Naive thymus-derived CD8-positive, alpha-beta T cell (primary cell): ENCODE results near the gene TMEM44. TPM values are rescaled to one million over a fixed set of nuclear protein-coding genes. Genes with fewer than 3 reads are reported as not detected.
A peak's percentile ranks its signal among the peaks of the same experiment; 100 is the strongest.
"Not testable (repeated sequence)": the region's sequence is repeated elsewhere in the genome, so short reads cannot be mapped to it uniquely, and the experiment has no call there.

ENCODE experiments used
- ATAC-seq, 2 donors: fragments of 150-1000 bp; cut with Tn5 transposase in 1 of 2; sonication (Bioruptor Pico), chemical (Tn5 transposase) in 1 of 2; 1 replicate in 1 of 2; 2 replicates in 1 of 2; pipeline ENCODE4 v1.10.0; 2021; ENCODE audit warnings: mild to moderate bottlenecking in 2 of 2, moderate library complexity in 2 of 2
- POLR2A ChIA-PET: fragments of 350-600 bp; sonication (Branson Sonifier 250); formaldehyde crosslinking; loops from one replicate; lab custom pipeline; 2021; ENCODE audit warnings: antibody characterized with exemption; lab: Charles Lee
- DNase-seq, 10 donors: peaks; one replicate each; pipeline versions ENCODE4 v3.0.0 to v3.0.0-alpha.2; 2020 to 2022
- H3K27ac Mint-ChIP-seq, 10 donors: one replicate each; pipeline ENCODE4 v1.8.0; 2020 to 2022; ENCODE audit warnings: mild to moderate bottlenecking in 10 of 10, mixed read lengths in 10 of 10, moderate library complexity in 4 of 10, inconsistent platforms in 1 of 10
- H3K27me3 Mint-ChIP-seq, 5 donors: one replicate each; pipeline ENCODE4 v1.8.0; 2021 to 2022; ENCODE audit warnings: mixed read lengths in 5 of 5
- H3K36me3 Mint-ChIP-seq, 3 donors: one replicate each; pipeline ENCODE4 v1.8.0; 2020 to 2022; ENCODE audit warnings: mixed read lengths in 3 of 3, mild to moderate bottlenecking in 2 of 3, inconsistent platforms in 1 of 3
- H3K4me1 Mint-ChIP-seq, 4 donors: one replicate each; pipeline ENCODE4 v1.8.0; 2021 to 2022; ENCODE audit warnings: mixed read lengths in 4 of 4
- H3K4me3 Mint-ChIP-seq, 10 donors: one replicate each; pipeline ENCODE4 v1.8.0; 2020 to 2022; ENCODE audit warnings: mild to moderate bottlenecking in 10 of 10, mixed read lengths in 10 of 10, moderate library complexity in 6 of 10, inconsistent platforms in 1 of 10
- H3K9me3 Mint-ChIP-seq, 9 donors: one replicate each; pipeline ENCODE4 v1.8.0; 2020 to 2022; ENCODE audit warnings: mixed read lengths in 9 of 9, mild to moderate bottlenecking in 3 of 9, inconsistent platforms in 1 of 9, moderate library complexity in 1 of 9
- polyA plus RNA-seq, 3 donors: library from polyadenylated mRNA; unstranded; fragments of 300-500 nt; fragmentation: Illumina TruSeq; gene quantifications; one replicate each; pipeline ENCODE4 v1.2.3, GENCODE V29; 2021
- total RNA-seq, 8 experiments: library from RNA in 2 of 8; stranded (reverse) in 2 of 8; gene quantifications; one replicate each; pipeline ENCODE4 v1.2.3 and lab custom pipeline; 2021 to 2026

Gene TMEM44
- total and polyA plus RNA-seq, 5 experiments from 2014 or later = 0.14 to 4.6 (median 2.0) TPM

DNA sequence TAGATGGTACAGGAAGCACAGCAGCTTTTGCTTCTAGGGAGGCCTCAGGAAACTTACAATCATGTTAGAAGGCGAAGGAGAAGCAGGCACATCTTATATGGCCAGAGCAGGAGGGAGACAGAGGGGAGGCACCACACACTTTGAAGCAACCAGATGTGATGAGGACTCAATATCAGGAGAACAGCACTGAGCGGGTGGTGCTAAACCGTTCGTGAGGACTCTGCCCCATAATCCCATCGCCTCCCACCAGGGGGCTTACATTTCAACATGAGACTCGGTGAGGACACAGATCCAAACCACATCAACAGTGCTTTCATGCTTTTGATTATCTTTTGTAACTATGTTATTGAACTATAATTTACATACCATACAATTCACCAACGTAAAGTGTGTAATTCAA lies 7.6 kb upstream of the TMEM44 start:
- Mint-ChIP-seq H3K27me3 (no peaks in the 10 kb centered on the region), H3K9me3 (no peaks in the 10 kb centered on the region), H3K4me1 (peaks cover 9 to 22% (median 10%) of the 10 kb centered on the region in 4 donors), H3K4me3 (peak overlapping the region in 1 of 10 donors; percentile 58), H3K36me3 (peaks cover 11 to 62% (median 32%) of the 10 kb centered on the region in 3 donors), H3K27ac (peak overlapping the region in 3 of 10 donors; percentile 39 to 86 (median 55))
- ATAC-seq = peak; percentile 88 to 94
- DNase-seq = peak in 9 of 10 donors; percentile 13 to 76 (median 45)
- POLR2A ChIA-PET = no interaction called here

DNA sequence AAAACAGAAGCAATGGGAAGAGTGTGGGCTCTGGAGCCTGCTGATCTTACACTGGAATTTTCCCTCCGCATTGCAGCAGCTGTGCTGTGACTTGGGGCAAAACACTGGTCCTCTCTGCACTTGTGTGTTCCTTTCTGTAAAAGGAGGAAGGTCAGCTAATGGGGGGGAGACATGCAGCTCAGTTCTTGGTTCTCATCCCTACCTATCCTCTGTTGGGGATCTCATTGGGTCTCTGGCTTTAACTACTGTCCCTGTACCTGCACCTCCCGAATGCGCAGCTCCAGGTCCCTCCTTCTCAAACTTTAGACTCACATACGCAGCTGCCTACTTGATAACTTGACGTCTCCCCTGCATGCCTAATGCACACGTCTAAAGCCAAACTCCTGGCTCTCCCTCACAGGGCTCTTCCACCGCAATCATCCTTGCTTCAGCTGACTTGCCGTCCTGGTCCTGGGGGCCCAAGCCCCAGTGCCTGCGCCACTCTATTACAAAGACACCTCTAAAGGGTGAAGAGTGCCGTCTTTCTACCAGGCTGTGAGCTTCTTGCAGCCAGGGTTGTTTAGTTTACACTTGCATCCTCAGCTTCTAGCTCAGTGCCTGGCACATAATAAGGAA lies 5.9 kb upstream of the TMEM44 start:
- DNase-seq (no peak), ATAC-seq (no peak)
- POLR2A ChIA-PET = interaction anchor here (0.7 kb wide), 1 partner anchor 671 kb away, joined by 3 read pairs; no protein-coding TSS in a partner anchor
- H3K4me1 Mint-ChIP-seq = peaks cover 10 to 24% (median 10%) of the 10 kb centered on the region in 4 donors
- no peaks in the 10 kb centered on the region for H3K27me3 Mint-ChIP-seq
- no peaks in the 10 kb centered on the region for H3K9me3 Mint-ChIP-seq
- H3K27ac Mint-ChIP-seq = peak overlapping the region in 3 of 10 donors; percentile 47 to 78 (median 72)
- H3K36me3 Mint-ChIP-seq = peaks cover 6 to 46% (median 22%) of the 10 kb centered on the region in 3 donors
- no peak overlapping the region for H3K4me3 Mint-ChIP-seq

DNA sequence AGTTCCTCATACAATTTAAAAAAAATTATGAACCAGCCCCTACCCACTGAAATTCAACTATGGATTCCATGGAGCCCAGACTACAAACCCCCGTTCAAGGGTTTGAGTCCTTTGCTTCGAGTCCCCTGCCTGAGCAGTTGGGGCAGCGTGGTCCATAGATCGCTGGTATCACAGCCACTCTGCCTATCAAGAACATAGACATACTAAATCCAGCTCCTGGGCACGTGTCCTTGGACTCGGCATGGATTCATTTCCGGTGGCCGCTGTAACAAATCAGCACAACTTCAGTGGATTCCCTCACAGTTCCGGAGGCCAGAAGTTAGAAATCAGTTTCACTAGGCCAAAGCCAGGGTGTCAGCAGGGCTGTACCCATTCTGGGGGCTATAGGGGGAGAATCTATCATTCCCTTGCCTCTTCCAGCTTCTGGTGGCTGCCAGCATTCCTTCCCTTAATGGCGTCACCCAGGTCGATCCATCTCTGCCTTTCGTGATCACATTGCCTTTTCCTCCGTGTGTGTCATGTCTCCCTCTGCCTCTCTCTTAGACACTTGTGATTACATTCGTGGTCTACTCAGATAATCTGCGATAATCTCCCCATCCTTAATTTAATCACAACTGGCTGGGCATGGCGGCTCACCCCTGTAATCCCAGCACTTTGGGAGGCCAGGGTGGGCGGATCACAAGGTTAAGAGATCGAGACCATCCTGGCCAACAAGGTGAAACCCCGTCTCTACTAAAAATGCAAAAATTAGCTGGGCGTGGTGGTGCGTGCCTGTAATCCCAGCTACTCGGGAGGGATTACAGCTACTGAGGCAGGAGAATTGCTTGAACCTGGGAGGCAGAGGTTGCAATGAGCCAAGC lies 4.6 kb upstream of the TMEM44 start:
- Mint-ChIP-seq H3K27me3 (no peaks in the 10 kb centered on the region), H3K4me1 (peaks cover 10 to 29% (median 11%) of the 10 kb centered on the region in 4 donors), H3K27ac (peak overlapping the region in 6 of 10 donors; percentile 6 to 67 (median 46)), H3K4me3 (no peak overlapping the region), H3K36me3 (peaks cover 6 to 33% (median 18%) of the 10 kb centered on the region in 3 donors), H3K9me3 (no peaks in the 10 kb centered on the region)
- ATAC-seq (no peak), DNase-seq (no peak)
- POLR2A ChIA-PET = interaction anchor here (0.7 kb wide), 1 partner anchor 779 kb away, joined by 3 read pairs; no protein-coding TSS in a partner anchor

DNA sequence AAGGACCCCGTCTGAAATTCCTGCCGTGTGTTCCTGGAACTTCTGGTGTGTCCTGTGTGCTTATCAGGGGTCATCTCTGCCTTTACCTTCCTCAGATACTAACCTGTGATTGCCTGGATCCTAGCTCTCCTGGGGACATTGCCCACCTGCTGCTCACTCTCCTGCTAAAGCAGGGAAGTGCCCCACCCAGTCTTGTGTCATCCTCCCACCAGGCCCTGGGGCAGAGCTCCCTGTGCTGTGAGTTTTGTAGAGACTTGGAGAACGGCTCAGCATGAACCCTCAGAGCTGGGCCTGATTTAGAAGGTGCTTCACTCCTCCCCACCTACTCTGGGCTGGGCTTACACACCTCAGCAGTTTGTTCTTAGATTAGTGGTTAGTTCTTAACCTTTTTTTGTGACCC lies 3.8 kb upstream of the TMEM44 start:
- DNase-seq = no peak
- Mint-ChIP-seq H3K9me3 (no peaks in the 10 kb centered on the region), H3K27me3 (no peaks in the 10 kb centered on the region), H3K4me3 (no peak overlapping the region), H3K27ac (peak overlapping the region in 6 of 10 donors; percentile 6 to 74 (median 43)), H3K36me3 (peaks cover 1 to 27% (median 15%) of the 10 kb centered on the region in 3 donors), H3K4me1 (peaks cover 10 to 34% (median 14%) of the 10 kb centered on the region in 4 donors)
- ATAC-seq = no peak
- POLR2A ChIA-PET = no interaction called here

DNA sequence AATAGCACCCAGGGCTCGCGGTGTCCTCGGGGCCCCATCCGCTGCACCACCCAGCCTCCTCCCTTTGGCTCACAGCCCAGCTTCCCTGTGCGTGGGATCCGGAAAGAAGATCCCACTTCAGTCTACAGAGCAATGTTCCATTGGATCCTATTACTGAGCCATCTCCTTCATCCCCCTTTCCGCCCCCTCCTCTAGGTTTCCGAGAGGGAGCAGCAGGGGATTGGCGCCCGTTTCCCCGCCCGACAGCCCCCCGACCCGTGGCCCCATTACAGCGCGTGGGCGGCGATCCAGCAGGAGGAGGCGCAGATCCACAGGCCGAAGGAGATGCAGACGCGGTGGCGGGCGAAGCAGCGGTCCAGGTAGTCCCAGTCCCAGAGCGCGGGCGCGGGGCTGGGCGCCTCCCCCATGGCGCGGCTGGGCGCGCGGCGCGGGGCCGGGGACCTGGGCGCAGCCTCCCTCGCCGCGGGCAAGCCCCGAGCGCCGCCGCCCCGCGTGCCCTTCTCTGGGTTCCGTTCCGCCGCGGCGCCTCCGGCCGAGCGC lies 340 bp downstream of the TMEM44 start:
- ATAC-seq = peak; percentile 62 to 69

DNA sequence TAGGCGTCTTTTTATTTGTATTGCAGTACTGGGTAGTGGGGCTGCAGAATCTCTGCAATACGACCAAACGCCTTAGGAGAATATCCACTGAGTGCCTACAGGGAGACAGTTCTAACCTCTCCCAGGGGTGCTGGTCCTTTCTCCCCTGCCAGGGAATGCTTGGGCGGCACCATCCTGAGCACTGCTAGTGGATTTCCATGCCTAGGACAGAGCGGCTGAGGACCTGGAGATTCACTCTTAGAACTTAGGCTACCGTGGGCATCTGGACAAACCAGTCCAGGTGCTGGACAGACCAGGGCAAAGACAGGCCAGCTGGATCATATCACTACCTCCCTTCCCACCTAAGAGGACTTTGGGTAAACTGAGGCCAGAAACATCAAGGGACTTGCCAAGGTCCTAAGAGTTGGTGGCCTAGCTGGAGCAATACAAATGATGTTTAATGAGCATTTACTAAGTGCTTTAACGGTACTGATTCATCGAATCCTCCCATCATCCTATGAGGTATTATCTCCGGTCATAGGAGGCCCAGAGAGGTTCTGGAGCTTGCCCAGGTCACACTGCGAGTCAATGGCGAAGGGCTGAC lies 902 bp downstream of the TMEM44 start:
- peak in 1 of 10 donors; percentile 12 for DNase-seq
- Mint-ChIP-seq H3K27me3 (no peaks in the 10 kb centered on the region), H3K4me1 (peaks cover 0 to 16% (median 5%) of the 10 kb centered on the region in 4 donors), H3K9me3 (no peaks in the 10 kb centered on the region), H3K36me3 (no peaks in the 10 kb centered on the region), H3K27ac (peak overlapping the region in 3 of 10 donors; percentile 67 to 83 (median 77)), H3K4me3 (peak overlapping the region; percentile 77 to 91 (median 82))
- POLR2A ChIA-PET = no interaction called here
- no peak for ATAC-seq

More for the DNA sequence above, 340 bp downstream of the TMEM44 start:
- POLR2A ChIA-PET = no interaction called here
- Mint-ChIP-seq H3K27ac (peak overlapping the region in 4 of 10 donors; percentile 11 to 83 (median 72)), H3K9me3 (no peaks in the 10 kb centered on the region), H3K36me3 (no peaks in the 10 kb centered on the region), H3K4me3 (peak overlapping the region; percentile 77 to 91 (median 82)), H3K27me3 (no peaks in the 10 kb centered on the region), H3K4me1 (peaks cover 0 to 18% (median 5%) of the 10 kb centered on the region in 4 donors)
- DNase-seq = peak in 1 of 10 donors; percentile 12

DNA sequence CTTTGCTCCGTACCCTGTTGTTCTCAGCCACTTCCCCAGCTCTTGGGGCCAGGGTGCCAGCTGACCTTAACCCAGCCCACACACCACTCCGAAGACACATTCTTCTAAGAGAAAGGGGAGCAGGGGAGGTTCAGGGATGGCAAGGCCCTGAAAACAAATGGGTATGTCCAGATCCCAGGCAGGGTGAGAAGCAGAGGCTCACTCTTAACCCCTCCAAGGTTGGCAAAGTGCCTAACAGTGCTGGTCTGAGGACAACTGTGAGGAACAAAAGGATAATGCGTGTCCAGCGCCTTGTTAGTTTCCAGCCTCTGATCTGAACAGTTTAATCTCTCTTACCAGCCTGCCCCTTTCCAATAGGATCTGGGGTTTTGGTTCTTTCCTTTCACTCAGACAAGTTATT lies 1.5 kb downstream of the TMEM44 start:
- peak overlapping the region in 7 of 10 donors; percentile 24 to 87 (median 82) for H3K4me3 Mint-ChIP-seq
- H3K27me3 Mint-ChIP-seq = no peaks in the 10 kb centered on the region
- H3K36me3 Mint-ChIP-seq = no peaks in the 10 kb centered on the region
- ATAC-seq (no peak), DNase-seq (no peak)
- peaks cover 0 to 16% (median 5%) of the 10 kb centered on the region in 4 donors for H3K4me1 Mint-ChIP-seq
- POLR2A ChIA-PET = no interaction called here
- H3K9me3 Mint-ChIP-seq = no peaks in the 10 kb centered on the region
- H3K27ac Mint-ChIP-seq = no peak overlapping the region

DNA sequence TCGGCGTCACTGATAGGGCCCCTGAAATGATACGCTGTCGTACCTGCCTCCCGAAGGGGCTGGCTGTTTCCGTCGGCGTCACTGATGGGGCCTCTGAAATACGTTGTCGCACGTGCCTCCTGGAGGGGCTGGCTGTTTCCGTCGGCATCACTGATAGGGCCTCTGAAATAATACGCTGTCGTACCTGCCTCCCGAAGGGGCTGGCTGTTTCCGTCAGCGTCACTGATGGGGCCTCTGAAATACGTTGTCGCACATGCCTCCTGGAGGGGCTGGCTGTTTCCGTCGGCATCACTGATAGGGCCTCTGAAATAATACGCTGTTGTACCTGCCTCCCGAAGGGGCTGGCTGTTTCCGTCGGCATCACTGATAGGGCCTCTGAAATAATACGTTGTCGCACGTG lies 2.5 kb downstream of the TMEM44 start:
- H3K27ac Mint-ChIP-seq, H3K4me3 Mint-ChIP-seq, H3K27me3 Mint-ChIP-seq, H3K9me3 Mint-ChIP-seq, DNase-seq, POLR2A ChIA-PET, H3K36me3 Mint-ChIP-seq, ATAC-seq: not testable (repeated sequence)
- peaks cover 0 to 14% (median 5%) of the 10 kb centered on the region in 4 donors for H3K4me1 Mint-ChIP-seq

DNA sequence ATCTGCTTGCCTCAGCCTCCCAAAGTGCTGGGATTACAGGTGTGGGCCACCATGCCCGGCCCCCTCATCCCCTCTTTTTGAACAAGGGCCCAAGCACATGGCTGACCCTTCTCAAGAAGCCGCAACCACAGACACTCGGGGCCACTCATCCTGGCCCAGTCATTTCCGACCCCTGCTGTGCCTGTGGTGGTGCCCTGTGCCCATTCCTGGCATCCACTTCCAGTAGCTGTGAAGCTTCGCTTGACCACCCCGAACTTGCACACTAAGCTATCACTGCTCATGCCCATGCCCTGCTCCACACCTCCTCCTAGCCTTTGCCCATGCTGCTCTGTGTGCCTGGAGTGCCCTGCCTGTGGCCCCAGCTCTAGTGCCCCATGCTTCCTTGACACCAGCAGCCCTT lies 8.3 kb downstream of the TMEM44 start:
- no peaks in the 10 kb centered on the region for H3K27me3 Mint-ChIP-seq
- H3K9me3 Mint-ChIP-seq = no peaks in the 10 kb centered on the region
- no peaks in the 10 kb centered on the region for H3K4me1 Mint-ChIP-seq
- no peak overlapping the region for H3K27ac Mint-ChIP-seq
- POLR2A ChIA-PET = interaction anchor here (0.6 kb wide), 1 partner anchor 656 kb away, joined by 3 read pairs; no protein-coding TSS in a partner anchor
- H3K4me3 Mint-ChIP-seq = no peak overlapping the region
- no peaks in the 10 kb centered on the region for H3K36me3 Mint-ChIP-seq
- no peak for ATAC-seq
- DNase-seq = no peak

DNA sequence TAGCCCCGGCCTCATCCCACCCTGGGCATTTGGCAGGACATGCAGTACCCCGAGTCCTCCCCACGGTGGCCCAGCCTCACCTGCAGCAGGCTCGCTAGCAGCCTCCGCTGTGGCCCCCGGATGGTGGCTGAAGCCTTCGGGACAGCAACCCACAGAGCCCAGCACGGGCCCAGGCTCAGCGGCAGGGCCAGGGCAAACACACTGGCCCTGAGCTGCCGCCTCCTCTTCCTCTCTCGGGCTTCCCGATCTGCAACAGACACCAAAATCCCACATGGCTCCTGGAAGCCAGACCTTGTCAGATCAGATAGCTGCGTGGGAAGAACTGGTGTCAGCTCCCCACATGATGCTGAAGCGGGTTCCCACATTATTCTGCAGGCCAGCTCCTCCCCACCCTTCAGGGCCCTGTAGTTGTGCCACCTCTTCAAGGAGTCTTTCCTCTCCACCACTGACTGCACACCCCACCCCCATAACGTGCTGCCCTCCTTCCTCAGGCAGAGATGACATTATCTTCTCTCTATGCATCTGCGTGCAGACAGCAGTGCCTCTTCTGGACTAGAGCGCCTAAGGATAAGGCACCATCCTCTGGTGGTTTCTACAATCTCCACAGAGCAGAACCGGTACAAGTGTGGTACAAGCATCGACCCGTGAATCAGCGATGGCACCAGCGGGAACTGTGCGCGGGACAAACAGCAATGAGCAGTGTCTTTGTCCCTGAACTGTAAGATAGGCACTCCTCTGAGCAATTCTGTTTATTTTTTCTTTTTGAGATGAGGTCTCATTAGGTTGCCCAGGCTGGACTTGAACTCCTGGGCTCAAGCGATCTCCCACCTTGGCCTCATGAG lies 9.5 kb downstream of the TMEM44 start:
- Mint-ChIP-seq H3K27ac (peak overlapping the region in 2 of 10 donors; percentile 9 to 27), H3K9me3 (no peaks in the 10 kb centered on the region), H3K4me1 (no peaks in the 10 kb centered on the region), H3K36me3 (no peaks in the 10 kb centered on the region), H3K27me3 (no peaks in the 10 kb centered on the region), H3K4me3 (no peak overlapping the region)
- no peak for ATAC-seq
- POLR2A ChIA-PET = no interaction called here
- no peak for DNase-seq

DNA sequence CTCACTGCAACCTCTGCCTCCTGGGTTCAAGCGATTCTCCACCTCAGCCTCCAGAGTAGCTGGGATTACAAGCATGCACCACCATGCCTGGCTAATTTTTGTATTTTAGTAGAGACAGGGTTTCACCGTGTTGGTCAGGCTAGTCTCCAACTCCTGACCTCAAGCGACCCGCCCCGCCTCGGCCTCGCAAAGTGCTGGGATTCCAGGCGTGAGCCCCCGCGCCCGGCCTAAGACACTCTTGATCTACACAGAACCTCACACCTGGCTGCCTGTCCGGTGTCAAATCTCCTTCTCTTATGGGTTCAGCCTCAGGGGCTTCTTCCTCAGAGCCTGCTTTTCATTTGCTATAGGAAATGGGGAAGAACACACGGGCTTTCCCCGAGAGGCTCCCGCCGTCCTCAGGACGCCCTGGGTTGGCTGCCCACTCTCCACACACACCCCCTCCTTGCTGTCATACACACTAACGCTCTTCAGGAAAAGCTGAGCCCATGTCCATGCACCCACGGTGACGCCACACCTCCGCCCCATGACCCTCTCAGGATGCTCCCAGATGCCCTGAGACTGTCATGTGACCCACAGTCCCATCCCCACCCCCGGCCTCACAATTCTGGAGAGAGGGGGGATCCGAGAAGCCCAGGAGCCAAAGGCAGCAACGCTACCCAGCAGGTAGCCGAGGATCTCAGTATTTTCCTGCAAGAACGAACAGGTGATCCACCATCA lies 10.4 kb downstream of the TMEM44 start:
- DNase-seq (no peak), ATAC-seq (no peak)
- POLR2A ChIA-PET = no interaction called here
- Mint-ChIP-seq H3K4me1 (no peaks in the 10 kb centered on the region), H3K4me3 (no peak overlapping the region), H3K27me3 (no peaks in the 10 kb centered on the region), H3K27ac (peak overlapping the region in 2 of 10 donors; percentile 41 to 70), H3K9me3 (no peaks in the 10 kb centered on the region), H3K36me3 (no peaks in the 10 kb centered on the region)
